IMR-90 (cell line): Measurements from ENCODE around the gene JADE2. TPM values are rescaled to one million over a fixed set of nuclear protein-coding genes. Genes with fewer than 3 reads are reported as not detected.

Source experiments
- ATAC-seq: fragments of 200-7000 bp; cut with Tn5 transposase; 2 replicates; pipeline ENCODE4 v1.9.1; 2020; ENCODE audit warnings: low read depth, mild to moderate bottlenecking, moderate library complexity
- BruUV-seq: library from RNA; stranded (reverse); fragments of 400-500 nt; replicated peaks from 2 replicates; lab custom pipeline; 2021; lab: Mats Ljungman, UMichigan
- CTCF ChIA-PET: fragments of 300-600 bp; formaldehyde crosslinking; extraction: SDS; loops from one replicate; lab custom pipeline; 2021; ENCODE audit warnings: antibody characterized with exemption; lab: Yijun Ruan, JAX
- POLR2A ChIA-PET: fragments of 300-600 bp; sonication (Branson Sonifier 250); formaldehyde crosslinking; loops from one replicate; lab custom pipeline; 2022; ENCODE audit warnings: antibody characterized with exemption; ENCODE audit not compliant: unreplicated experiment; lab: Charles Lee
- DNase-seq: peaks from one replicate; pipeline ENCODE4 v3.0.0; 2013
- H2AFZ ChIP-seq: replicated peaks from 2 replicates; pipeline ENCODE3; 2013; ENCODE audit warnings: low read length, mild to moderate bottlenecking; ENCODE audit not compliant: poor library complexity
- H2AK5ac ChIP-seq: 2 replicates; pipeline ENCODE4 v1.6.1; 2013; ENCODE audit warnings: low read depth, low read length, inconsistent platforms
- H2AK9ac ChIP-seq: replicated peaks from 2 replicates; pipeline ENCODE3; 2013; ENCODE audit warnings: mild to moderate bottlenecking, low read depth, low read length, moderate library complexity; ENCODE audit not compliant: poor library complexity
- H2BK120ac ChIP-seq: 2 replicates; pipeline ENCODE4 v1.6.1; 2013; ENCODE audit warnings: low read depth, low read length, inconsistent platforms
- H2BK15ac ChIP-seq: 3 replicates; pipeline ENCODE4 v1.6.1; 2013; ENCODE audit warnings: low read depth, low read length, inconsistent platforms
- H2BK20ac ChIP-seq: 2 replicates; pipeline ENCODE4 v1.6.1; 2013; ENCODE audit warnings: low read depth, mild to moderate bottlenecking, inconsistent platforms, low read length, moderate library complexity
- H2BK5ac ChIP-seq: 2 replicates; pipeline ENCODE4 v1.6.1; 2013; ENCODE audit warnings: mild to moderate bottlenecking, low read depth, low read length, inconsistent platforms; ENCODE audit not compliant: poor library complexity, severe bottlenecking
- H3K14ac ChIP-seq: replicated peaks from 2 replicates; pipeline ENCODE4 v1.6.1; 2013; ENCODE audit warnings: low read depth, low read length, inconsistent platforms
- H3K18ac ChIP-seq: 2 replicates; pipeline ENCODE4 v1.6.1; 2013; ENCODE audit warnings: low read depth, low read length, control low read depth
- H3K23ac ChIP-seq: 2 replicates; pipeline ENCODE4 v1.6.1; 2013; ENCODE audit warnings: low read depth, low read length, inconsistent platforms
- H3K27ac ChIP-seq: 2 replicates; pipeline ENCODE4 v1.5.1; 2013; ENCODE audit warnings: mild to moderate bottlenecking, control low read depth, low read length; ENCODE audit not compliant: insufficient read depth
- H3K27me3 ChIP-seq: 2 replicates; pipeline ENCODE4 v1.6.1; 2013; ENCODE audit warnings: low read length; ENCODE audit not compliant: control insufficient read depth, insufficient read depth
- H3K36me3 ChIP-seq: 2 replicates; pipeline ENCODE4 v1.6.1; 2013; ENCODE audit warnings: low read length, mixed read lengths; ENCODE audit not compliant: control insufficient read depth, insufficient read depth
- H3K4ac ChIP-seq: 2 replicates; pipeline ENCODE4 v1.6.1; 2013; ENCODE audit warnings: low read depth, low read length, inconsistent platforms
- H3K4me1 ChIP-seq: 2 replicates; pipeline ENCODE4 v1.6.1; 2013; ENCODE audit warnings: low read length, mixed read lengths; ENCODE audit not compliant: control insufficient read depth, insufficient read depth
- H3K4me2 ChIP-seq: 2 replicates; pipeline ENCODE4 v1.6.1; 2013; ENCODE audit warnings: low read depth, mild to moderate bottlenecking, control low read depth, low read length, moderate library complexity
- H3K4me3 ChIP-seq: 2 replicates; pipeline ENCODE4 v1.5.1; 2013; ENCODE audit warnings: low read depth, mild to moderate bottlenecking, control low read depth, low read length, moderate library complexity; ENCODE audit not compliant: insufficient read depth
- H3K56ac ChIP-seq: 2 replicates; pipeline ENCODE4 v1.6.1; 2013; ENCODE audit warnings: low read length, inconsistent platforms; ENCODE audit not compliant: insufficient read depth; ENCODE audit errors: extremely low read depth
- H3K79me1 ChIP-seq, 2 experiments: 2 replicates each; pipeline ENCODE4 v1.6.1; 2013; ENCODE audit warnings: low read length in 2 of 2, inconsistent platforms in 1 of 2, low read depth in 1 of 2
- H3K9ac ChIP-seq: 2 replicates; pipeline ENCODE4 v1.6.1; 2013; ENCODE audit warnings: low read depth, low read length, control low read depth
- H3K9me1 ChIP-seq: 2 replicates; pipeline ENCODE4 v1.6.1; 2013; ENCODE audit warnings: low read length, inconsistent platforms; ENCODE audit not compliant: insufficient read depth
- H3K9me3 ChIP-seq: 2 replicates; pipeline ENCODE4 v1.6.1; 2013; ENCODE audit warnings: low read length; ENCODE audit not compliant: control insufficient read depth, insufficient read depth
- H4K20me1 ChIP-seq: 2 replicates; pipeline ENCODE4 v1.6.1; 2013; ENCODE audit warnings: low read length, inconsistent platforms; ENCODE audit not compliant: insufficient read depth
- H4K5ac ChIP-seq: 2 replicates; pipeline ENCODE4 v1.6.1; 2013; ENCODE audit warnings: mild to moderate bottlenecking, low read depth, low read length, control low read depth
- H4K8ac ChIP-seq, 2 experiments: 2 replicates each; pipeline ENCODE4 v1.6.1; 2013; ENCODE audit warnings: low read depth in 2 of 2, low read length in 2 of 2, control low read depth in 1 of 2, inconsistent platforms in 1 of 2
- H4K91ac ChIP-seq: 2 replicates; pipeline ENCODE4 v1.6.1; 2013; ENCODE audit warnings: low read depth, low read length, inconsistent platforms; ENCODE audit not compliant: insufficient read depth
- BHLHE40 ChIP-seq: fragments of 150-350 bp; IDR thresholded peaks from 2 replicates; pipeline ENCODE4 v1.6.1; 2016; ENCODE audit warnings: mild to moderate bottlenecking, low read depth, low read length
- CEBPB ChIP-seq: IDR thresholded peaks from 2 replicates; pipeline ENCODE4 v1.6.1; 2012; ENCODE audit warnings: low read depth, low read length, improper control_type of control experiment
- CHD1 ChIP-seq: IDR thresholded peaks from 2 replicates; pipeline ENCODE4 v1.6.1; 2012; ENCODE audit warnings: low read depth, low read length, improper control_type of control experiment
- ELK1 ChIP-seq: fragments of 150-350 bp; IDR thresholded peaks from 2 replicates; pipeline ENCODE4 v1.6.1; 2016; ENCODE audit warnings: low read depth, mild to moderate bottlenecking, low read length, moderate library complexity, borderline replicate concordance
- FOS ChIP-seq: fragments of 150-350 bp; IDR thresholded peaks from 2 replicates; pipeline ENCODE4 v1.6.1; 2016; ENCODE audit warnings: low read depth, low read length
- MAFK ChIP-seq: IDR thresholded peaks from 2 replicates; pipeline ENCODE4 v1.6.1; 2012; ENCODE audit warnings: low read depth, low read length, improper control_type of control experiment
- MAZ ChIP-seq: IDR thresholded peaks from 2 replicates; pipeline ENCODE4 v1.6.1; 2012; ENCODE audit warnings: low read depth, mild to moderate bottlenecking, low read length, improper control_type of control experiment, moderate library complexity, borderline replicate concordance
- MXI1 ChIP-seq: IDR thresholded peaks from 2 replicates; pipeline ENCODE4 v1.6.1; 2012; ENCODE audit warnings: low read depth, mild to moderate bottlenecking, low read length, moderate library complexity, borderline replicate concordance
- NFE2L2 ChIP-seq: fragments of 150-350 bp; IDR thresholded peaks from 2 replicates; pipeline ENCODE4 v1.6.1; 2016; ENCODE audit warnings: low read depth, mild to moderate bottlenecking, low read length
- POLR2A ChIP-seq: IDR thresholded peaks from 2 replicates; pipeline ENCODE4 v1.6.1; 2012; ENCODE audit warnings: mild to moderate bottlenecking, low read depth, low read length
- RAD21 ChIP-seq: IDR thresholded peaks from 2 replicates; pipeline ENCODE4 v1.6.1; 2012; ENCODE audit warnings: low read length, improper control_type of control experiment
- RCOR1 ChIP-seq: IDR thresholded peaks from 2 replicates; pipeline ENCODE4 v1.6.1; 2012; ENCODE audit warnings: mild to moderate bottlenecking, low read length, improper control_type of control experiment; ENCODE audit not compliant: insufficient replicate concordance
- RFX5 ChIP-seq: IDR thresholded peaks from 2 replicates; pipeline ENCODE4 v1.8.0; 2012; ENCODE audit warnings: low read depth, mild to moderate bottlenecking, low read length, moderate library complexity
- SMC3 ChIP-seq: fragments of 150-350 bp; IDR thresholded peaks from 2 replicates; pipeline ENCODE4 v1.6.1; 2016; ENCODE audit warnings: low read depth, mild to moderate bottlenecking, antibody characterized with exemption, low read length, moderate library complexity
- USF2 ChIP-seq: fragments of 150-350 bp; IDR thresholded peaks from 2 replicates; pipeline ENCODE4 v1.6.1; 2017; ENCODE audit warnings: mild to moderate bottlenecking, antibody characterized with exemption, low read length, low read depth
- WGBS, 2 experiments: methylation state at CpG; one replicate each; pipeline versions ENCODE4 v1.1.5 to v1.1.7; 2013; ENCODE audit warnings: missing lambda C conversion rate in 2 of 2; ENCODE audit not compliant: insufficient read length in 1 of 2; ENCODE audit errors: extremely low coverage in 2 of 2; 5-methylcytosine and 5-hydroxymethylcytosine counted together
- dilution Hi-C: fragments of 300-500 bp; cut with HindIII; formaldehyde crosslinking; loops from one replicate; pipeline ENCODE4 v1.14.3; 2018; ENCODE audit warnings: low sequenced_read_pairs; ENCODE audit not compliant: unreplicated experiment
- in situ Hi-C: fragments of 300-500 bp; cut with MboI; formaldehyde crosslinking; loops from 3 replicates; pipeline ENCODE4 v1.14.3; 2019; ENCODE audit warnings: low sequenced_read_pairs, inconsistent platforms, mixed read lengths
- intact Hi-C: fragments of 100-400 bp; cut with micrococcal nuclease; formaldehyde crosslinking; loops from 2 replicates; pipeline ENCODE4 v1.10.0; 2022
- polyA plus RNA-seq, 3 experiments: library from polyadenylated mRNA; depleted of rRNA; stranded (reverse); fragments of >200 nt; gene quantifications; 2 replicates each; pipeline ENCODE4 v1.2.3, GENCODE V29; 2012; ENCODE audit warnings: low replicate concordance in 1 of 3
- total RNA-seq: library from RNA; depleted of rRNA; stranded (reverse); fragments of >200 nt; gene quantifications from 2 replicates; pipeline ENCODE4 v1.2.3, GENCODE V29; 2012
- TF ChIP-seq, protein P1 (sequence below): conservative IDR thresholded peaks from 2 replicates; pipeline ENCODE4 v1.5.1; 2012; ENCODE audit warnings: mild to moderate bottlenecking, low read depth, low read length, improper control_type of control experiment

JADE2 gene
- total and polyA plus RNA-seq, 2 of the 4 experiments (the other 2 are of a cell fraction), result 13.3 to 14.9 TPM

DNA sequence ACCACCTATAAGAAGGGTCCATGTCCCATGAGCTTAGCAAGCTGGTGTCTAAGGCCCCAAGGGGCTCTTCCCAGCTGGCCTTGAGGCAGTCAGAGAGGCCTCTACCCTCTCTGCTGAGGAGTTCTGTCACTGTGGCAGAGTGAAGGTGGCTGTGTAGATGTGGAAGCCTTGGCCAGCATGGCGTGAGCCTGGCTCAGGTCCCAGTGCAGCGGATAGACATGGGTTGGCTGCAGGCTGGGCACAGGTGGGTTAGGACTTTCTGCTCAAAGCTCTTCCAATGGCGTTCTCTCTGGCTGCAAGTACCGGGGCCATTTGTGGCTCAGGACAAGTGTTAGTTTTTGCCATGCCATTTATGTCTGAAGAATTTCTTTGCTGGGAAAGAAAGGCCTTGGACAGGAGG, 47.3 kb downstream of the JADE2 start:
- no peak overlapping the region for H2AK9ac ChIP-seq
- ChIA-PET POLR2A (no interaction called here), CTCF (no interaction called here)
- H3K9me1 ChIP-seq, result peaks cover 30% of the 10 kb centered on the region
- no peak overlapping the region for H3K27ac ChIP-seq
- H2BK20ac ChIP-seq, result no peak overlapping the region
- peaks cover 3 to 51% of the 10 kb centered on the region in 2 experiments; a peak in 2 of 4 replicates for H3K79me1 ChIP-seq
- intact Hi-C loops, result no loop called here
- H4K20me1 ChIP-seq, result peaks cover 2% of the 10 kb centered on the region; the same call in 1 of the 2 replicates
- no TSS peak for BruUV-seq
- no peak overlapping the region for H3K56ac ChIP-seq
- no peak overlapping the region for H2BK120ac ChIP-seq
- no peak overlapping the region for H2AFZ ChIP-seq
- H3K14ac ChIP-seq, result no peak overlapping the region
- no peak overlapping the region for H4K5ac ChIP-seq
- in situ Hi-C loops, result no loop called here
- H3K4me2 ChIP-seq, result no peak overlapping the region
- peaks cover 64% of the 10 kb centered on the region for H3K36me3 ChIP-seq
- no peak overlapping the region for H2BK15ac ChIP-seq
- no peak overlapping the region for H3K9ac ChIP-seq
- dilution Hi-C loops, result no loop called here
- no peak for ATAC-seq
- no peak overlapping the region for H3K18ac ChIP-seq
- no peaks in the 10 kb centered on the region for H3K27me3 ChIP-seq
- no peak overlapping the region for H3K4ac ChIP-seq
- no peak overlapping the region for H3K4me3 ChIP-seq
- no peak overlapping the region for H4K8ac ChIP-seq
- no peak for TF ChIP-seq SMC3
- TF ChIP-seq BHLHE40, result no peak
- TF ChIP-seq ELK1, result no peak
- TF ChIP-seq MAZ, result no peak
- TF ChIP-seq, protein P1, sequence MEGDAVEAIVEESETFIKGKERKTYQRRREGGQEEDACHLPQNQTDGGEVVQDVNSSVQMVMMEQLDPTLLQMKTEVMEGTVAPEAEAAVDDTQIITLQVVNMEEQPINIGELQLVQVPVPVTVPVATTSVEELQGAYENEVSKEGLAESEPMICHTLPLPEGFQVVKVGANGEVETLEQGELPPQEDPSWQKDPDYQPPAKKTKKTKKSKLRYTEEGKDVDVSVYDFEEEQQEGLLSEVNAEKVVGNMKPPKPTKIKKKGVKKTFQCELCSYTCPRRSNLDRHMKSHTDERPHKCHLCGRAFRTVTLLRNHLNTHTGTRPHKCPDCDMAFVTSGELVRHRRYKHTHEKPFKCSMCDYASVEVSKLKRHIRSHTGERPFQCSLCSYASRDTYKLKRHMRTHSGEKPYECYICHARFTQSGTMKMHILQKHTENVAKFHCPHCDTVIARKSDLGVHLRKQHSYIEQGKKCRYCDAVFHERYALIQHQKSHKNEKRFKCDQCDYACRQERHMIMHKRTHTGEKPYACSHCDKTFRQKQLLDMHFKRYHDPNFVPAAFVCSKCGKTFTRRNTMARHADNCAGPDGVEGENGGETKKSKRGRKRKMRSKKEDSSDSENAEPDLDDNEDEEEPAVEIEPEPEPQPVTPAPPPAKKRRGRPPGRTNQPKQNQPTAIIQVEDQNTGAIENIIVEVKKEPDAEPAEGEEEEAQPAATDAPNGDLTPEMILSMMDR, result no peak
- TF ChIP-seq FOS, result no peak
- no peak for TF ChIP-seq RFX5
- no peak for TF ChIP-seq CEBPB
- TF ChIP-seq USF2, result no peak
- no peak for TF ChIP-seq MXI1
- TF ChIP-seq RAD21, result no peak
- TF ChIP-seq POLR2A, result no peak
- TF ChIP-seq CHD1, result no peak
- TF ChIP-seq MAFK, result no peak
- no peak for TF ChIP-seq RCOR1
- no peak for TF ChIP-seq NFE2L2
- no peak overlapping the region for H4K91ac ChIP-seq
- 100% methylated on average over 3 of the region's 4 CpGs; no CpG with 5 or more reads in 1 of the 2 experiments for WGBS, 2 experiments
- no peak overlapping the region for H3K23ac ChIP-seq
- peaks cover 22% of the 10 kb centered on the region for H3K4me1 ChIP-seq
- H2BK5ac ChIP-seq, result no peak overlapping the region
- DNase-seq, result no peak
- H3K9me3 ChIP-seq, result no peaks in the 10 kb centered on the region
- no peak overlapping the region for H2AK5ac ChIP-seq
